ENCODE measurements around the gene SKIDA1.

The SKIDA1 gene

GRCh38 chr10:21517134-21518031 lies 8.1 kb downstream of the SKIDA1 start:
- no peak for DNase-seq (ENCODE audit: low read depth in 2 of 2)

GRCh38 chr10:21516242-21517131 lies 9.0 kb downstream of the SKIDA1 start:
- no peak for DNase-seq (ENCODE audit: low read depth in 2 of 2)

GRCh38 chr10:21515361-21516241 lies 9.9 kb downstream of the SKIDA1 start:
- DNase-seq (ENCODE audit: low read depth in 2 of 2) = no peak

GRCh38 chr10:21514818-21515351 lies 10.6 kb downstream of the SKIDA1 start:
- no peak for DNase-seq (ENCODE audit: low read depth in 2 of 2)

- DNase-seq (ENCODE audit: low read depth in 2 of 2) = no peak
Measured at GRCh38 chr10:21514129-21514817, 11.2 kb downstream of the SKIDA1 start.

- no peak for DNase-seq (ENCODE audit: low read depth in 2 of 2)
Measured at GRCh38 chr10:21513405-21513788, 12.1 kb downstream of the SKIDA1 start.

- DNase-seq (ENCODE audit: low read depth in 2 of 2) = no peak
Measured at GRCh38 chr10:21512573-21513404, 12.7 kb downstream of the SKIDA1 start.

GRCh38 chr10:21511946-21512572 lies 13.4 kb downstream of the SKIDA1 start:
- DNase-seq (ENCODE audit: low read depth in 2 of 2) = no peak

- no peak for DNase-seq (ENCODE audit: low read depth in 2 of 2)
Measured at GRCh38 chr10:21511095-21511570, 14.3 kb downstream of the SKIDA1 start.

- no peak for DNase-seq (ENCODE audit: low read depth in 2 of 2)
Measured at GRCh38 chr10:21510241-21511094, 15.0 kb downstream of the SKIDA1 start.

- no peak for DNase-seq (ENCODE audit: low read depth in 2 of 2)
Measured at GRCh38 chr10:21509341-21510240, 15.9 kb downstream of the SKIDA1 start.

- DNase-seq (ENCODE audit: low read depth in 2 of 2) = no peak
Measured at GRCh38 chr10:21508706-21509331, 16.7 kb downstream of the SKIDA1 start.

GRCh38 chr10:21507150-21507549 lies 18.3 kb downstream of the SKIDA1 start:
- DNase-seq (ENCODE audit: low read depth in 2 of 2) = no peak

- DNase-seq (ENCODE audit: low read depth in 2 of 2) = no peak
Measured at GRCh38 chr10:21506351-21506750, 19.1 kb downstream of the SKIDA1 start.

GRCh38 chr10:21505711-21506278 lies 19.7 kb downstream of the SKIDA1 start:
- no peak for DNase-seq (ENCODE audit: low read depth in 2 of 2)

- DNase-seq (ENCODE audit: low read depth in 2 of 2) = no peak
Measured at GRCh38 chr10:21503542-21503941, 21.9 kb downstream of the SKIDA1 start.
